ENCODE measurements around the gene SIGLEC1.

The SIGLEC1 gene

DNA sequence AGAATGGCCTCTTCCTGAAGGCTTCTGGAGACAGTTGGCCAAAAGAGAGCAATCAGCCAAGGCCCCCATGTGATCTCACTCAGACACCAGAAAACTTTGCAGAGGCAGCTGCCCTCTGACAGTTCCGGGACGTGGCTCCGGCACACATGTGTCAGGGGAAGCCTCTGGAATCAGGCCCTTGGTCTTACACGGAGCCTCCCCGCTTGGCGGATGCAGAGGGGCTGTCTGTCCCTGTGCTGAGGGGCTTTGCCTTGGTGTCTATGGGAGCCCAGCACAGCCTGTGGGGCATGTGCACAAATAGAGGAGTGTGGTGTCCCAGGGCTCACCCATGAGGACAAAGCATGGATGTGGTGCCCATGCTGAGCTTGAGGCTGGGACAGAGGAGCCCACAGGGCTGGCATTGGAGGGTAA lies 13.8 kb downstream of the SIGLEC1 start:
- DNase-seq, result no peak

DNA sequence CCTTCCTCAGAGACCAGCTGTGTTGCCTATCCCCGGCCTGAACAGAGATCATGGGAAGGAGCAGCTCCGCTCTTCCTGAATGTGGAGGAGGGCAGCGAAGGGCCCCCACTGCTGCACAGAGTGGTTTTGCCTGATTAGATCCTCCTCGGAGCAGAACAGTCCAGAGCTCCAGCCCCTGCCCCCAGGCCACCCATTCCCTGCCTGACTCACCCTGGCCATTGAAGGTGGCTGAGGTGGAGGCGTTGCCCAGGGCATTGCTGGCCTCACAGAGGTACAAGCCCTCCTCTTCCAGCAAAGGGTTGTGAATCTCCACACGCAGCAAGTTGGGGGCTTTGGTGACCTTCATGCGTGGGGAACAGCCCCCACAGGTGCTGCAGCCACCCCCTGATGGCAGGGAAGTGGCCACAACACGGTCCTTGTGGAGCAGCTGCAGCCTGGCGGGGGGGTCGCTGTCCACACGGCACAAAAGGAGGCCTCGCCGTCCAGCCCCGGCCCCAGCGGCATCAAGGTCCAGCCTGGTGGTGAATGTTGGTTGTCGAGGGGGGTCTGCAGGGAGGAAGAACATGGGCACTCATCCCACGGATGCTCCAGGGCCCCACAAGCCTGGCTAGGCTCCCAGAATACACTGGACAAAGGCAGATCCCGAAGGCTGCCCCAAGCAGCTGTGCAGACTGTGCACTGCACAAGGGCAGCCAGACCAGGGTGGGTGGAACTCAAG lies 14.7 kb downstream of the SIGLEC1 start:
- DNase-seq, result no peak

DNA sequence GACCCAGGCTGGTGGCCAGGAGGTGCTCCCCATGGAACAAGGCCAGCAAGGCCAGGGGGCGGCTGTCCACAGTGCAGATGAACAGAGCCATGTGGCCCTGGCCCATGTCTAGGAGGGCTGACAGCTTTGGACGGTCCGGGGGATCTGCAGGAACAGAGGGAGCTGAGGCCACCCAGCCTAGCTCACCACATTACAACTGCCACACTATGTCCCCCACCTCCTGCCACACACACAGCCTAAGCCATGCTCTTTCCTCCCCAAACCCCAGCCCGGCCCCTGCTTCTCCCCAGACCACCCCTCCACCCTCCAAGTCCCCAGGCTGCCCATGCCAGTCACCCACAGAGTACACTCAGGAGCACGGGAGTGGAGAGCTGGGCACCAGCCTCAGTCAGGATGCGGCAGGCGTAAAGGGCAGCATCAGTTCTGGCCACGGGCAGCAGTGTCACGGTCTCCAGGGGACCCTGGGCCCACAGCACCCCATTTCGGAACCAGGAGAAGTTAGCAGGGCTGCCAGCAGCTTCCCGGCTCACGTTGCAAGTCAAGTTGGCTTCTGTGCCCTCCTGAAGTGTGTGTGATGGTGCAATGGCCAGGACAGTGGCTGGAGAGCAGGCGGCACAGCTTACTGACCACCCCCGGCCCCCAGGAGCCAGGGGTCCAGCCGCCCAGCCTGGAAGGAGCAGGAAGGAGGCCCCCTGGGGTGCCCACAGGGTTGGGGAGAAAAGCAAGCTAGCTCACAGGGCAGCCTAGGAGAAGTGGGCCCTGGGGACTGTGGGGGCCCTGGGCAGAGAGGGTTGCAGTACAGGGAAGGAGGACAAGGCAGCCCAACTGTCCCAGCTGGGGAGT lies 15.4 kb downstream of the SIGLEC1 start:
- DNase-seq, result no peak

DNA sequence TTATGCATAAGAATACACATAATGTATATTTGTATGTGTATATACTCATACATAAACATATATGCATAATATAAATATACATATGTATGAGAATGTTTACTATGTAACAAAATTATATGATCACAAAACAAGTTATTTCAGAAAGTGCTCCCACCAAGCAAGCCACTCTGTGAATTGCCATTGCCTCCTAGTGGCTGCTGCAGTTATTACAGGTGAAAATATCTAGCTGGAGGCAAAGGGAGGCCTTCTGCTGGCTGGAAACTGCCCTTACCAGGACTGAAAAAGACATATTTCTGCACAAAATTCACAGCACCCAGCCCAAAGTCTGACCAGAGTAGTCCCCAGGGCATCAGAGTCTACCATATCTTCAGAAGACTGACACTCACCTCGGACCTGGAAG lies 16.2 kb downstream of the SIGLEC1 start:
- DNase-seq, result no peak

DNA sequence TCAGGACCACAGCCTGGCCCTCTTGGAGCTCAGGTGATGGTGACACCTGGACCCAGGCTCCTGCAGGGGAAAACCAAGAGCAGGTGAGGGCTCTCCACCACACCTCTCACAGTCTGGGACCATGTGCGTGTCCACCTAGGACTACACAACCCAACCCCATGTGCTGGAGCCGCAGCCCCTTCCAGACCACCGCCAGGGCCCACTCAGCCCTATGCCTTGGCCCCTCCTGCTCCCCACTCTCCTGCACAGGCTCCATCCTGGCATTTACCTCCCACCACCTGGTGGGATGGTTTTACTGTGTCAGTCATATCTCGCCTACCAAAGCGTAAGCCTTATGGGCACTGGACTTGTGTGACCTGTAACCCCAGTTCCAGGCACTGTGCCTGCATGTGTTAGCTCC lies 17.5 kb downstream of the SIGLEC1 start:
- DNase-seq, result no peak

DNA sequence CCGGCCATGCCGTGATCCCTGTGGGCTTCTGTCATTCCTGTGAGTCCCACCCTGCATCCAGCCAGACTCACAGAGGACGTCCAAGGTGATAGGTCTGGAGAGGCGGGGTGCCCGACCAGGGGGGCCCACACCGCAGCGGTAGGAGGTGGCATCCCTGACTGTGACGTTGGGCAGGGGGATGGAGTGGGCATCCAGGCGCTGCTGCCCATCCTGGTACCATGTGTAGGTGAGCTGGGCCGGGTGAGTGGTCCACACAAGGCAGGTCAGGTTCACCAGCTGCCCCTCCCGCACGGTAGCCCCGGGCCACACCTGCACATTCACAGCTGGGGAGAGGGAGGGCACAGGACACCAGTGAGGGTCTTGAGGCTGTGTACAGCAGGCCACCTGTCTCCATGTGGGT lies 19.0 kb downstream of the SIGLEC1 start:
- no peak for DNase-seq

DNA sequence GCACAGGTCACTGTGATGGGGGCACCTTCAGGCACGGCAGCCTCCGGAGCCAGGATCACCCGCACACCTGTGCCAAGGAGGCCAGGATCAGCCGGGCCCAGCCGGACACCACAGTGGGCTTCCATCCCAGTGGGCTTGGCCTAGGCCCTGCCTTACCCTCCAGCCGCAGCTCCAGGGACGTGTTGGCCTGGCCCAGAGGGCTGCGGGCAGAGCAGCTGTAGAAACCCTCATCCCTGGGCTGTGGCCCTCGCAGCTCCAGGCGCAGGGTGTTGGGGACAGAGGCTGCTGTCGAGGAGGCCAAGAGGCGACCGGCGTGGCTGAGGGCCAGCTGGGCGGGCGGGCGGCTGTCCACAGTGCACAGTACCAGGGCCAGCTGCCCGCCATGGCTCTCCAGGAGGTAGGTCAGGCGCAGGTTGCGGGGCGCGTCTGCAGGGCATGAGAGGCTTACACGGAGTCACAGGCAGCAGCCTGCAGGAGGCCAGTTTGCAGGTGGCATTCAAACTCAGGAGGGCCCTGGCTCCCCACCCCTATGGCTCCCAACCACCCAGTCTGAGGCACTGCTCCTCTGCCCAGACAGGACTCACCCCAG lies 19.6 kb downstream of the SIGLEC1 start:
- DNase-seq, result no peak

DNA sequence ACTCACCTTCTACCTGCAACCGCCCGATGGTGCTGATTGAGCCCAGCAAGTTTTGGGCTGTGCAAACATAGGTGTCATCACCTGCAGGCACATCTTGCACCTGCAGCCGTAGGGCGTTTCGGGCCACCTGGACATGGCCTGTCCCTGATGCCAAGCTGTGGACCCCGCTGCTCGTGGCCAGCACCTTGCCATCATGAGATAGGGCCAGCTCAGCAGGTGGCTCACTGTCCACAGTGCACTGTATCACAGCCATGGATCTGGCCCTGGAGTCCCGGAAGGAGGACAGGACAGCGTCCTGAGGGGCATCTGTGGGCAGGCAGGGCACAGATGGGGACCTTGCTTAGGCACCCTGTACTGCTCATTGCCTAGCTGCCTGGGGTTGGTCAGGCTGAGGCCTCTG lies 20.5 kb downstream of the SIGLEC1 start:
- no peak for DNase-seq

DNA sequence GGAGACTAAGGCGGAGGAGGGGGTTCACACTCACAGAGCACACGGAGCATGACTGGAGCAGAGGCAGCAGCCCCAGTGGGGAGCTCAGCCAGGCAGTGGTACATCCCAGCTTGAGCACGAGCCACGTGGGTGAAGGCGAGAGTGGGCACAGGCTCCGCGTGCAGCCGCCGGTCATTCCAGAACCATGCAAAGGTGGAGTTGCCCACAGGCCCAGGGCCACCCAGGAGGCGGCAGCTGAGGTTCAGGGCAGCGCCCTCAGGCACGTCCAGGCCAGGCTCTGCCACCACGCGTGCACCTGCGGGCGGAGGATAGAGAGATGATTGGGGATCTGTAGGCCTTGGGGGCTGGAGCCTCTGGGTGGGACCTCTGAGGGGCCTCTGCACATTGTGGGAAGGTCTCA lies 21.1 kb downstream of the SIGLEC1 start:
- no peak for DNase-seq

DNA sequence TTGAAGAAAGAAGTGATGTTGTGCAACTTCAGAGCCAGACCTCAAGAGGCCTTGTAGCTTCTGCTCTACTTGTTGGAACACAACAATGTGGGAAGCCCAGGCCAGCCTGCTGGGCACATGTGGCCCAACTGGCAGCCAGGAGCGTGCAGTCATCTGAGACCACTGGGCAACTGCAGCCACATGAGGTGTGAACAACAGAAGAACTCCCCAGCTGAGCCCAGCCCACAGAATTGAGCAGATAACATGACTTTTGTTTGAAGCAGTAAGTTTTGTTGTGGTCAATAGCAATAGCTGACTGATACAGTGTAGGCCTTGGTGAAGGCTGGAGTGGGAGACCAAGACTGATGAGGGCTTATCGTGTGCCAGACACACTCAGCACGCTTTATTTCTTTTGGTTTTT lies 22.0 kb downstream of the SIGLEC1 start:
- no peak for DNase-seq

DNA sequence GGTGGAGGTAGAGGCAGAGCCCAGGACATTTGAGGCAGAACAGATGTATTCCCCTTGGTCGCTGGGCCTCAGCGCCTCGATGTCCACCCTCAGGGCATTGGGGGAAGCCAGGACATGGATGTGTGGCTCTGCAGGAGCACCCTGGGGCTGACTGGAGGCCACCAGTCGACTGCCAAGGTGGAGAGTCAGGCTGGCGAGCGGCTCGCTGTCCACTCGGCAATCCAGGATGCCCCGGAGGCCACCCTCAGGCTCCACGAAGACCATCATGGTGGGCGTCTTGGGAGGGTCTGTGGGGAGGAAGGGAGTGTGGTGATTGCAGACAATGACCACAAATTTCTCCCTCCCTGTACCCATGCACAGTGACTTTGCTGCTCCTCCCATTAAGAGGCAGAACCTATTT lies 22.4 kb downstream of the SIGLEC1 start:
- DNase-seq, result no peak

DNA sequence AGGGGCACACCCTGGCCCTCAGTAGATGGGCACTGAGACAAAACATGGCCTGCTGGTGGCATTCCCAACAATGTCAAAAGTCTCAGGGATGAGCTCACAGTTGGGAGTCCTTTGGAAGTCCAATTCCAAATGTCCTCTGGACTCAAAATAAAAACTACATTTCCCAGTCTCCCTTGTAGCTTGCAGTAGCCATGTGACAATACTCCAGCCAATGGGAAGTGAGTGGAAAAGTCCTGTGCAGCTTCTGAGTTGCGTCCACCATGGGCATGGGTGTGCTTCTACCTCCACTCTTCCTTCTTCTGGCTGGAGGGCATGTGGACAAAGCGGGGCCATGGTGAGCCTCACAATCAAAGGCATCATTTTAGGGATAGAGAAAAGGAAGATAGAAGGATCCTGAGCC lies 24.7 kb downstream of the SIGLEC1 start:
- DNase-seq, result no peak

DNA sequence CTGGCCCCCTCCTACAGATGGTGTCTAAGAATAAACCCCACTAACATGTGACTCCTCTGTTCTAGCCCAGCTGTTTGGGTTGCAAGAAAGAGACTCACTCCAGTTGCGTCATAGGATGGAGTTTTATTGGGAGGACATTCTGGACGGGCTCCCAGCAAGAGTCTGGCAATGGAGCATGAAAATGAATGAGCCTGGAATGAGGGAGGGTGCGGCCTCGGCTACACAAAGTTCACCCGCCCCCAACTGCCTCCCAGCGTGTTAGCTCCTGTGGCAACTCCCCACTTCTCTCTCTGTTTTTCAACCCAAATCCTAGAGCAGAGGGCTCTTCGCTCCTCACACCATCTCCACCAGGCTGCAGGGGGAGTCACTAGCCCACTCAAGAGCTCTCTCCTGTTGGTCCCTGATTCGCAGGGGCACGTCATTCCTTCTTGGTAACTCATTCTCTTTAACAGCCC lies 25.5 kb downstream of the SIGLEC1 start:
- no peak for DNase-seq

DNA sequence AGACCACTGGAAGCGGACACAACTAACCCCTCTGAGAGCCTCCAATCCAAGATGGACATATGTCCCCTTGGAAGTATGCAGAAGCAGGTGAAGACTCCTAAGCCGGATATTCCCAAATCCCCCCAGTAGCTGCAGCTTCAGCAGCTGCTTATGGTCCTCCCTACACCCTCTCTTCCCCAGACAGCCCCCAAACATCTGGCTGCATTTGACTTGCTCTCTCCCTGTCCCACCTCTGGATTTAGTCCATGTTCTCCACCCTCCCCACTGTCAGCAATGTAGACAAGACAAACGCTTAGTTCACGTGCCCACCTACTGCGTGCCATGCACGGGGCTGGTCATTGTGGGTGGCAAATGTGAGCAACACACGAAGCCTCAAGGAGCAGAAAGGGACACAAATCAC lies 26.0 kb downstream of the SIGLEC1 start:
- DNase-seq, result no peak

DNA sequence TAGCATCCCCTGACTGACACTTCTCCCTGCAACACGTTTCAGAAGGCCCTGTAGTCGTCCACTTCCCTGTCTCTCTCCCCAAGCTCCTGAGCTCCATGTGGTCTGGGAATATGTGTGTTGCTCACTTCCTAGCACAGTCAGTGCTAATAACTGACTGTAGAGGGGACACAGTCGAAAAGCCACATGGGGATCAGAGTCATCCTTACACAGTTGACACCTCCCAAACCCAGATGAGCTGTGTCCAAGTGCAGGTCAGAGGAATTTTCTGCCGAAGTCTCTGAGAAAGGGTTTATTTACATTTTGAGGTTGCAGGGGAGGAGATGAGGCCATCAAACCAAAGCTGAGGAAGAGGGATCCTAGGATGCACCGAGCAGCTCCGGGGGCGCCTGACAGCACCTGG lies 27.1 kb downstream of the SIGLEC1 start:
- no peak for DNase-seq

DNA sequence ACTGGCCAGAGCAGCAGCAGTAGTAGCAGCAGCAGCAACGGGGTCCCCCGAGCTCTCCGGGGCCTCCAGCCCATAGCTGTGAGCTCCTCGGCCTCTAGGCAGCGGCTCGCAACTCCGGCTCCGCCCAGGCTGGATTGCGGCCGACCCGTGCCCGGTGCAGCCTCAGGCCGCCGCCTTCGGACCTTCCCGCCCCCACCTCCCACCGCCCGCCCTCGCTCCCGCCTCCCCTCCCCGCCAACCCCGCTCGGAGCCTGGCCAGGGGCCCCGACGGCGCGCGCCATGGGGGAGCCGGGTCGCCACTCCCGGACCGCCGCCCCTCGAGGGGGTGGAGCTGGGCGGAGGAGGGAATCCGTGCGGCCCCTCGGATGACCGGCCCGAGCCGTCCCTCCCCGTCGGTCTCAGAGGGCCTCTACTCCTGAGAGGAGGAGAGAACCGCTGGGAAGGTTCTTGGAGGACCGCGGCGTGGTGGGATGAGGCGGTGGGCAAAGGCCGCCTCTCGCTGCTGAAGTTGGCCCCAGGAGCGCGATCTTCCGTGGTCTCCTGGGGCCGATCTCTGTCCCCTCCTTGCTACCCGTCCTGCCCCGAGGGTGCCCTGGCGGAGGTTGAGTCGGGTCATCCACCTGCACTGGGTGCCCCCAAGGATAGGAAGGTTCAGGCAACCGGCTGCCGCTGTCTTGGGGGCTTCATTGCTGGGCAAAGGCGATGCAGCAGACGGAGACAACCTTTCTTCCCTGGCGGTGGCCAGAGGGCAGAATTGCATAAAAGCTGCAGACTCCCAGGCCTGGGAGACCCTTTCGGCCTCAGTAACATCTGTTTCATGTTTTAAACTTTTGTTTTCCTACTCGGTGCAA lies 30.2 kb downstream of the SIGLEC1 start, which contains the start of gene ADAM33:
TSS of gene ADAM33 (minus strand) at position 80 of the 851 bp plus-strand sequence. CDS start at position 74, 6 bp downstream.
- DNase-seq, result no peak

DNA sequence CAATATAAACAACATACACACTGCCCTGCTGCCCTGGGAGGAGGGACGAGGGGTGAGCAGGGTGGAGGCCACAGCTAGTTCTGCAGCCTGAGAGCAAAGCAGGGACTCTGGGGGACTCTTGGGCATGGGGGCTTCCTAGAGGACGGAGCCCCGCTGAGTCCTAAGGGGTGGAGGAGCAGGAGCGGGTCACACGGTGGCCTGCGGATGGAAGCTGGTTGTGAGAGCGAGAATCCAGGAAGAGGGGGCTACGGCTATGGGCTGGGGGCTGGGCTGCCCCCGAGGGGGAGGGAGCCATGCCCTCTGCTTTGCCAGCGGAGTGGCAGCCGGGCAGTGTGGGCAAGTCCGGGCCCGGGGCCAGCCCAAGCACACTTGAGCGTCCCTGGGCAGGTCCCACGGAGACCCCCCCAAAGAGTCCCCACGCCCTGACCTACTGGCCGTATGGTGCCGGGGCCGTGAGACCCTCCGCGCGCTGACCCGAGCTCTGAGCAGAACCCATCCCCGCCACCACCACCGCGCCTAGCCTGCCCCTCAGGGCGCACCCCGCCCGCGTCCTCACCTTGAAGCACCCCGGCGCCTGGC lies 31.0 kb downstream of the SIGLEC1 start:
- no peak for DNase-seq

DNA sequence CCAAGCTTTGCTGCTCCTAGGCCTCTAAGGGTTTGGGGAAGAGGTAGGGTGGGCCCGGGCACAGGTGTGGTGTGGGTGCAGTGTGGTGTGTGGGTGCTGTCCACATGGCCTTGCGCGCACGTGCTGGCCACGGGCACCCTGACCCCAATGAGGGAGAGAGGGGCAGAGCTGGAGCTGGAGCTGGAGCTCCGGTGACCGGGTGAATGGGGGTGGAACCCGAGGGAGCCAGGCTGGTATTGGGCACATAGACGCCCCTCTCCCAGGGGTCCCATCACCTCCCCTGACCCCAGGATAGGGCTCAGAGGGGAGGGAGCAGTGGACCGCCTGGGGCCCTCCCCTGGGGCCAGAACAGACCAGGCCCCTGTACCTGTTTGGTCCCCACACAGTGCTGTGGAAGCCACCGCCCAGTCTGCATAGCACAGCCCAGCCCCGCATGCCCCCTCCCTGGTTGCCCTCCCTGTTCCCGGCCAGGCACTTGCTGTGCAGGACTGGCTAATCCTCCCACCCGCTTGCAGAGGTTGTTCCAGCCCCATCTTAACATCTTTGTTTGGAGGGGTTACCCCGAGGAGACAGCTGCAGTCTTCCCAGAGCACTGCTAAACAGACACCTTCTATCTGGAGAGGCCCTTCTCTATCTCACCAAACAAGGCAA lies 31.6 kb downstream of the SIGLEC1 start:
- no peak for DNase-seq

DNA sequence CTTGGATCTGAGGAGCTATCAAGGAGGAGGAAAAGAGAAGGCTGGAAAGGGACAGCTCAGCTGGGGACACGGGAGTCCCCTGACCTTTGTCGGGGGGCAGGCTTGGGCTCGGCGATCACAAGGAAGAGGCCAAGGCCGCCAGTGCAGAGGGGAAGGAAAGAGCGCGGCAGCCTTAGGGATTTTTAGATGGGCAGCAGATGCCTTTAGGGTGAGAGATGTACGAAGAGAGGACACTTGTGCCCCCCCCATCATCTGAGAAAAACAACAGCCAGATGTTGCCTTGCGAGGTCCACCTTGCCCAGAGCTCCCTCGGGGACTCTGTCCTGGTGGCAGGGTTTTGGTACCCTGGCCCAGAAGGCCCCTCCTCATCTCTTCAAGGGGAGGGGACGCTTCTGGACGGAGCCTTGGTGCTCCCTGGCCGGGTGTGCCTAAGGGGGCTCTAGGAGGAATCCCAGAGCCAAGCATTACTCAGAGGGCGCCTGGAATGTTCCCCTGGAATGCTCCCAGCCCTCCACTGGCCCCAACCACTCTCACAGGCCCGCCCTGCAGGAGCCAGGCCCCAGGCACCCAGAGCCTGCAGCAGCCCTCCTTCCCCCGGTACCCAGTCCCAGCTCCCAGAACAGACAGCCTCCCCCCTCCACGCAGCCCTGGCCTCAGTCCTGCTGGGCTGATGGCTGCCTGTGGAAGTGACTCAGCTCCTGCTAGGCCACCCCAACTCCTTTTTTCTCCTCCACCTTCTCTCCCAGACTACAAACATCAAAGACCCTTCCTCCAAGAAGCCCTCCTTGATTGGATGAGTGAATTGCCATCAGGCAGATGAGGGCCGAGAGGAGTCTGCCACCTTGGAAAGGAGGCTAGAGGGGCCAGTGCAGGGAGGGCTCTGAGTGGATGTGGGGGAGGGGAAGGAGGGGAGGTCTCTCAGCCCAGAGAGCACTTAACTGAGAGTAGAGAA lies 32.4 kb downstream of the SIGLEC1 start:
- DNase-seq, result no peak

DNA sequence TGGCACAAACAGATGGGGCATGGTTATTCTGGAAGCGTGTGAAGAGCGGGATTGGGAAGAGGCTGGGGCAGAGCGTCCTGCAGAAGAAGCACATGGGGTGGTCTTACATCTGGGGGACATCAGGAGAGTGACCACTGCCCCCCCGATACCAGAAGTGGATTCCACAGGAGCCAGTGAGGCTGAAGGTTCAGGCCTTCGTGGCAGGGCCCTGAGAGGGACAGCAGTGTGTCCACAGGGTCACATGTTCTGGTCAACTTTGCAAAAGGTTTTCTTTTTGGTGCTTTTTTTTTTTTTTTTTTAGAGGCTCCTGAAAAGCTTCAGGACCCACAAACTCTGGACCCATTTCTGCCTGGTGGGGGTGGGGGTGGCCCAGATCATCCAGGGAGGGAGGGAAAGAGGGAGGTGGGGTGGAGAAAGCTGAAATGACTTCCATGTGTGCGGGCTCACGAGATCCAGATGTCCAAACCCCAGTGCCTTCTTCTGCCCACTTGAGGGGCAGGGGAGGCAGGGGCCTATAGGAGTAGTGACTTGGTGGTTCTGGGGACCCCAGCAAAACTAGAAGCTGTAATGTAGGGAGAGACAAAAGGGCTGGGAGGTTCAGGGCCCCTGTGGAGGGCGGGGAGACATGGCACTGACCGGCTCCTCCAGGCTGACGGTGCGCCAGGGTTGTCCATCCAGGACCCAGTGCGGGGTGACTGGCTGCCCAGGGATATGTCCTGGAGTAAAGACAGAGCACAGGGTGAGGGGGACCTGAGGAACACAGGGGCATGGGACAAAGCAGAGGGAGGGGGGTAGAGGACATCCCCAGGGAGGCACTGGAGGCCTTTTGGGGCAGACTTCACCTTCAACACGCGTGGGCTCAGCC lies 33.3 kb downstream of the SIGLEC1 start:
- no peak for DNase-seq

Data from GDM1 (cell line).